ENCODE measurements around the gene RWDD3.

GRCh38 chr1:95262913-95263312 is 28.9 kb downstream of the RWDD3 start:
- TF ChIP-seq CTCF (tag by site-specific recombination; IDR thresholded peaks at IDR 0.05), result no peak
- TF ChIP-seq MZF1 (tag by site-specific recombination; IDR thresholded peaks at IDR 0.05; ENCODE audit: borderline replicate concordance), result no peak
- no peak for TF ChIP-seq GFI1B (tag by site-specific recombination; IDR thresholded peaks at IDR 0.05)
- no peak for TF ChIP-seq ZNF768 (tag by site-specific recombination; IDR thresholded peaks at IDR 0.05)
- no peak for TF ChIP-seq ZSCAN5A (tag by site-specific recombination; IDR thresholded peaks at IDR 0.05)
- TF ChIP-seq ZNF398 (tag by site-specific recombination; IDR thresholded peaks at IDR 0.05), result no peak
- no peak for TF ChIP-seq ZNF513 (tag by site-specific recombination; IDR thresholded peaks at IDR 0.05)
- TF ChIP-seq ZNF138 (tag by site-specific recombination; IDR thresholded peaks at IDR 0.05; ENCODE audit: borderline replicate concordance), result no peak
- TF ChIP-seq ZNF157 (tag by site-specific recombination; IDR thresholded peaks at IDR 0.05), result no peak
- TF ChIP-seq ZNF624 (tag by site-specific recombination; IDR thresholded peaks at IDR 0.05), result no peak
